ENCODE data around the gene INPP5F. TPM values are rescaled to one million over a fixed set of nuclear protein-coding genes. Genes with fewer than 3 reads are reported as not detected.

The INPP5F gene
- total and polyA plus RNA-seq, 2 of the 13 experiments (the other 11 are each of a cell fraction or from before 2014, with no cell fraction given): 12.5 to 15.7 TPM

GRCh38 chr10:119691726-119692125 is 34.1 kb upstream of the INPP5F start:
- CTCF ChIA-PET (ENCODE audit: low intra/inter-chr PET ratio, low total read pairs): no interaction called here

More at GRCh38 chr10:119691726-119692125, 34.1 kb upstream of the INPP5F start:
- H3K27ac ChIP-seq (ENCODE audit: extremely low read length, insufficient read depth, low read length): no peak overlapping the region
- peaks cover 43% of the 10 kb centered on the region for H3K4me1 ChIP-seq (ENCODE audit: insufficient read depth, low read length)
- DNase-seq (ENCODE audit: low spot score) (no peak), ATAC-seq (no peak), FAIRE-seq (no peak)
- H3K4me2 ChIP-seq (ENCODE audit: low read depth, low read length): no peak overlapping the region
- H3K9ac ChIP-seq (ENCODE audit: insufficient read depth, low read depth, low read length): no peak overlapping the region
- no peak overlapping the region for H3K4me3 ChIP-seq (replicated peaks in 1 of 3; ENCODE audit: insufficient read depth in 1 of 3, low read depth in 2 of 3, low read length in 3 of 3)
- in situ Hi-C loops (cut with HindIII; ENCODE audit: extremely low pct_ligation_motif_present, low pct_unique_long_range_greater_than_20kb): loop anchor here (25.0 kb wide), 1 partner anchor 646 kb away; no protein-coding TSS in a partner anchor
- no peak overlapping the region for H2AFZ ChIP-seq (ENCODE audit: low read length)
- H3K36me3 ChIP-seq (replicated peaks in 1 of 2; ENCODE audit: control insufficient read depth in 1 of 2, insufficient read depth in 2 of 2, low read length in 2 of 2): no peaks in the 10 kb centered on the region
- intact Hi-C loops (cut with micrococcal nuclease; ENCODE audit: unreplicated experiment): no loop called here
- no peaks in the 10 kb centered on the region for H3K9me3 ChIP-seq (ENCODE audit: low read length)
- 80% methylated on average over 2 of the region's 3 CpGs for WGBS (ENCODE audit: low lambda C conversion rate)
- TF ChIP-seq ZNF598 (CRISPR knock-in tag; IDR thresholded peaks at IDR 0.05; ENCODE audit: borderline replicate concordance): no peak
- no peak for TF ChIP-seq SAFB2 (CRISPR knock-in tag; IDR thresholded peaks at IDR 0.05; ENCODE audit: borderline replicate concordance, low read depth)
- no peak for TF ChIP-seq IRF2 (CRISPR knock-in tag; IDR thresholded peaks at IDR 0.05)
- no peak for TF ChIP-seq KDM5A (IDR thresholded peaks at IDR 0.05; ENCODE audit: borderline replicate concordance, low read length)
- no peak for TF ChIP-seq GRHL1 (CRISPR knock-in tag; conservative IDR thresholded peaks at IDR 0.05)
- no peak for TF ChIP-seq SOX6 (IDR thresholded peaks at IDR 0.05)
- no peak for TF ChIP-seq SOX6 (CRISPR knock-in tag; IDR thresholded peaks at IDR 0.05)
- TF ChIP-seq PRMT3 (CRISPR knock-in tag; IDR thresholded peaks at IDR 0.05; ENCODE audit: borderline replicate concordance, low read depth): no peak
- TF ChIP-seq ZBED4 (CRISPR knock-in tag; IDR thresholded peaks at IDR 0.05; ENCODE audit: borderline replicate concordance): no peak
- no peak for TF ChIP-seq MIXL1 (CRISPR knock-in tag; IDR thresholded peaks at IDR 0.05)
- no peak for TF ChIP-seq YEATS4 (CRISPR knock-in tag; IDR thresholded peaks at IDR 0.05; ENCODE audit: borderline replicate concordance)
- H4K20me1 ChIP-seq (ENCODE audit: insufficient read depth, low read length): no peaks in the 10 kb centered on the region
- no peaks in the 10 kb centered on the region for H3K79me2 ChIP-seq (ENCODE audit: insufficient read depth, low read length)
- POLR2A ChIA-PET: no interaction called here
- no TSS peak for BruUV-seq (replicated peaks)
- H3K27me3 ChIP-seq (ENCODE audit: control insufficient read depth in 1 of 2, insufficient read depth in 2 of 2, low read length in 2 of 2): no peaks in the 10 kb centered on the region; a peak in 1 of 5 replicates
